Activated CD4-positive, alpha-beta T cell treated with anti-CD3 and anti-CD28 coated beads, Interleukin-2, amount 50 U/mL, for 4 hours (primary cell): ENCODE measurements around the gene DTX2.
"Not testable (repeated sequence)": the region's sequence is repeated elsewhere in the genome, so short reads cannot be mapped to it uniquely, and the experiment has no call there.

ENCODE experiments used
- DNase-seq, 2 experiments: peaks; one replicate each; pipeline ENCODE4 v3.0.0-alpha.2; 2020

The DTX2 gene

DNA sequence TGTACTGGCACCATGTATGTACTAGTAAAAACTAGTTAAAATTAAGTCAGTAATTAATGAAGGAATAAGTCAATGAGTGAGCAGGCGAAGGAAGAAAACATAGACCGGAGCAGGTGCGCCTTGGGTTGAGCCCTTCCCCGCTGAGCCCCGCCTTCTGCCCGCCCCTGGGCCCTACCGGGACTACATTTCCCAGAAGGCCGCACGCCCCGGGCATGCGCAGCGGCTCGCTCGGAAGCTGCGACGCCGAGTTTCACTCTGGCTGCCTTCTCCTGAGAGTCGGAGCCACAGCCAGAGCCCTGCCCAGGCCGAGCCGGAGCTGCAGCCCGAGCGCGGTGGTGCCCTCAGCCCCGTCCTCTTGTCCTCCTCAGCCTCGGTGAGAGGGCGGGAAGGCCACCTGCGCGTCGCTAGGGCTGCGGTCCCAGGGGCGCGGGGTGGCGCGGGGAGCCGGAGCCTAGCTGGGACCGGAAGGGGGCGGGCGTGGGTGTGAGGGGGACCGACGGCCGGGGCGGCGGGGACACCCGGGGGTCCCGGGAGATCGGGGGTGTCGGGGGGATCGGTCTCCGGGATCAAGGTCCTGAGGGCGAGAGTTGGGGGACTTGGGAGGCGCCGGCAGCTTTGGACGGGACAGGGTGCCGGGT, at the start of gene DTX2:
TSS of gene DTX2 (plus strand) at position 246 of the 638 bp plus-strand sequence. CDS start 18,801 bp downstream, outside the sequence.
- DNase-seq = peak; percentile 32 to 35

DNA sequence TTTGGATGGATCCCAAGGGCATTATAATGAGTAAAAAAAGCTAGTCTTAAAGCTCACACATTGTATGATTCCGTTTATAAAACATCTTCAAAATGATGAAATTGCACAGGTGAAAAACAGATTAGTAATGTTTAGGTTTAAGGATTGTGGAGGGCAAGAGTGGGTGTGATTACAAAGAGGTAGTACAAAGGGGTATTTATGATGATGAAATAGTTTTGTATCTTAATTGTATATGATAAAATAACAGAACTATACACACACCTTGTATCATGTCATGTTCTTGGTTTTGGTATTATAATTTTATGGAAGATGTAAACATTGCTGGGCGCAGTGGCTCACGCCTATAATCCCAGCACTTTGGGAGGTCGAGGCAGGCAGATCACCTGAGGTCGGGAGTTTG, 49.3 kb upstream of the DTX2 start:
- DNase-seq = no peak

DNA sequence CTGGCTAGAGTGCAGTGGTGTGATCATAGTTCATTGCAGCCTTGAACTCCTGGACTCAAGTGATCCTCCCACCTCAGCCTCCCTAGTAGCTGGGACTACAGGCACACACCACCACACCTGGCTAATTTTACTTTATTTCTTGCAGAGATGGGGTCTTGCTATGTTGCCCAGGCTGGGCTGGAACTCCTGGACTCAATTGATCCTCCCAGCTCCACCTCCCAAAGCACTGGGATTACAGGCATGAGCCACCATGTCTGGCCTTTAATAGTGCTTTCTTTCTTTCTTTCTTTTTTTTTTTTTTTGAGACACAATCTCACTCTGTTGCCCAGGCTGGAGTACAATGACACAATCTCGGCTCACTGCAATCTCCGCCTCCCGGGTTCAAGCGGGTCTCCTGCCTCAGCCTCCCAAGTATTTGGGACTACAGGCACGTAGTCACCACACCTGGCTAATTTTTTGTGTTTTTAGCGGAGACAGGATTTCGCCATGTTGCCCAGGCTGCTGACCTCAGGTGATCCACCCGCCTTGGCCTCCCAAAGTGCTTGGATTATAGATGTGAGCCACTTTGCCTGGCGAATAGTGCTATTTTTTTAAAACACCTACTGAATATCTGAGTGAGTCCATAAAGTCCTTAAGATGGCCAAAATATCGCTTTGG, 43.7 kb upstream of the DTX2 start:
- not testable (repeated sequence) for DNase-seq

DNA sequence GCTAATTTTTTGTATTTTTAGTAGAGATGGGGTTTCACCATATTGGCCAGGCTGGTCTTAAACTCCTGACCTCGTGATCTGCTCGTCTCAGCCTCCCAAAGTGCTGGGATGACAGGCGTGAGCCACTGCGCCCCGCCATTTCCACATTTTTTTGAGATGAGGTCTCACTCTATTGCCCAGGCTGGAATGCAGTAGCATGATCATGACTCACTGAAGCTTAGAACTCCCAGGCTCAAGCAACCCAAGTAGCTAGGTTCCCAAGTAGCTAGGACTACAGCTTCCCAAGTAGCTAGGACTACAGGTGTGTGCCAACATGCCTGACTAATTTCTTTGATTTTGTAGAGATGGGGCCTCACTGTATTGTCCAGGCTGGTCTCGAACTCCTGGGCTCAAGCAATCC, 40.4 kb upstream of the DTX2 start:
- not testable (repeated sequence) for DNase-seq

DNA sequence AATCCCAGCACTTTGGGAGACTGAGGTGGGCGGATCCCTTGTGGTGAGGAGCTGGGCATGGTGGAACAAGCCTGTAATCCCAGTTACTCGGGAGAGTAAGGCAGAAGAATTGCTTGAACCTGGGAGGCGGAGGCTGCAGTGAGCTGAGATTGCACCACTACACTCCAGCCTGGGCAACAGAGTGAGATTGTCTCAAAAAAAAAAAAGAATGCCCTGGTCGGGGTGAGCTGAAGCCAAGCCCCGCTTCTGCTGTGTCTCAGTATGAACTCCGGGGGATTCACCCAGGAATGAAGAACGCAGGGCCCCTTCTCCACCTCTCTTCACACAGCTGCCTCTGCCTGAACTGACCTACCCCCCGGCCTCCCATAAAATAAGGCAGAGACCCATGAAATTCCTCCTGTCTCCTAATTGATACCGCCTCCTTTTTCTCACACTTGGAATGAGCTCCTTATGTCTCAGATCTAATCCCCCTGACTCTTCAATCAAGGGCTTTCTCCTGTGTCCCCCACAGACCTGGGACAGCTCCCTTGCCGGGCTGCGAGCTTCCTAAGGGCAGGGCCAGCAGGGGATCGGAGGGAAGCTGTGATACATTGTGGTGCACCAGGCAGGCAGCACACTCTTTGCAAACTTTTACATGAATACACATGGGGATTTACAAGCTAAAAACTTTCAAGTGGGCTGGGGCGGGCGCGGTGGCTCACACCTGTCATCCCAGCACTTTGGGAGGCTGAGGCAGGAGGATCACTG, 37.7 kb upstream of the DTX2 start:
- no peak for DNase-seq

DNA sequence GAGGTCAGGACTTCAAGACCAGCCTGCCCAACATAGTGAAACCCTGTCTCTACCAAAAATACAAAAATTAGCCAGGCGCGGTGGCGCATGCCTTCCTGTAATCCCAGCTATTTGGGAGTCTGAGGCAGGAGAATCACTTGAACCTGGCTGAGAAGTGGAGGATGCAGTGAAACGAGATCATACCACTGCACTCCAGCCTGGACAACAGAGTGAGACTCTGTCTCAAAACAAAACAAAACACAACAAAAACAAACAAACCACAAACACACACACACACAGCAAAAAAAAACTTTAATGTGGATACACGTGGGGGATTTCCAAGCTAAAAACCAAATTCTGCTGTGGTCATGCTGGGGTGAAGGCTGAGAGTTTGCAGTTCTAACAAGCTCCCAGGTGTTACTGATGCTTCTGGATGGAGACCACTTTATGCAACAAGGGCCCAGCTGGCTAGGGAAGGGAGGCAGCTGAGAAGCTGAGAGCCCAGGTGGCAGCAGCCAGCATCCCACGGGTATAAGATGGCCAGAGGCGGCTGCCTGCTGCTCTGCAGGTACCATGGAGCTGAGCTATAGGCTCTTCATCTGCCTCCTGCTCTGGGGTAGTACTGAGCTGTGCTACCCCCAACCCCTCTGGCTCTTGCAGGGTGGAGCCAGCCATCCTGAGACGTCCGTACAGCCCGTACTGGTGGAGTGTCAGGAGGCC, 36.9 kb upstream of the DTX2 start, which contains the start of gene ZP3:
TSS of gene ZP3 (plus strand) at position 538 of the 699 bp plus-strand sequence. CDS start at position 553, 15 bp downstream.
- DNase-seq = no peak

DNA sequence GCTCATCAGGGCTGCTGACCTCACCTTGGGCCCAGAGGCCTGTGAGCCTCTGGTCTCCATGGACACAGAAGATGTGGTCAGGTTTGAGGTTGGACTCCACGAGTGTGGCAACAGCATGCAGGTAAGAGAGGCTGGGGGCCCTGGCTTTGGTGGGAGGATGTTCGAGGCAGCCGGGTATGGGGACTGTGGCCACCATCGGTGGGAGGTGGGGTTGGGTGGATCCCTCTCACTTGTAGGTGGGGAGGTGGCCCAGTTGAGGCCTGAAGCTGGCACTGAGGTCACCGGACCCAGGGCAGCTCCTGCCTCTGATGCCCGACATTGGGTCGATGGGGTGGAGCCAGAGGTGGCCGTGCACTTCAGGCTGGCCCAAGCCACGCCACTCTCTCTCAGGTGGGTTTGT, 36.4 kb upstream of the DTX2 start:
- no peak for DNase-seq

DNA sequence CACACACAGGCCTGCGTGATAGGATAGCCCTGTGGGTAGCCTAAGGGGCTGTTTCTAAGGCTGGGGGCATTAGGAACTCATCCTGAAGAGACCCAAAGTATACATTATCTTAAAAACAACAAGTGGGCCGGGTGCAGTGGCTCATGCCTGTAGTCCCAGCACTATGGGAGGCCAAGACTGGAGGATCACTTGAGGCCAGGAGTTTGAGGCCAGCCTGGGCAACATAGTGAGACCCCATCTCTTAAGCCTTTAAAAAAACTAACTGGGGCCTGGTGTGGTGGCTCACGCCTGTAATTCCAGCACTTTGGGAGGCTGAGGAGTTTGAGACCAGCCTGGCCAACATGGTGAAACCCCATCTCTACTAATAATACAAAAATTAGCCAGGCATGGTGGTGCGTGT, 36.0 kb upstream of the DTX2 start:
- not testable (repeated sequence) for DNase-seq

DNA sequence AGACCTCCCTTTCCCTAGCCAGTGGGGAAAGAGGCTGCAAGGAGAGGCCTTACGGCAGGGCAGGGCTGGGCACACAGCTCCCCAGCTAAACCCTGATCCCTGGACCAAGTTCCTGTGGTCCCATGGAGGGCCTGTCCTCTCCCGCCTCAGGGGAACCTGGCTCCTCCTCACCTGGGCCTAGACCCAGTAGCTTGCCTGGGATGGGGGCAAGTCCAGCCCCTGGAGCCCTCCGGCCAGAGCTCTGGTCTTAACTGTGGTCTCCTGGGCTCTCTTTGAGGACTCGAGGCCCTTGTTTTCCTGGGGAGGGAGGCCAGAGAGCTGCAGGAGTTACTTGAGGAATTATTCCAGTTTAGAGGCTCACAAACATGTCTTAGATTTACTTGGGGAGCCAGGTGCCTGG, 35.3 kb upstream of the DTX2 start:
- no peak for DNase-seq

DNA sequence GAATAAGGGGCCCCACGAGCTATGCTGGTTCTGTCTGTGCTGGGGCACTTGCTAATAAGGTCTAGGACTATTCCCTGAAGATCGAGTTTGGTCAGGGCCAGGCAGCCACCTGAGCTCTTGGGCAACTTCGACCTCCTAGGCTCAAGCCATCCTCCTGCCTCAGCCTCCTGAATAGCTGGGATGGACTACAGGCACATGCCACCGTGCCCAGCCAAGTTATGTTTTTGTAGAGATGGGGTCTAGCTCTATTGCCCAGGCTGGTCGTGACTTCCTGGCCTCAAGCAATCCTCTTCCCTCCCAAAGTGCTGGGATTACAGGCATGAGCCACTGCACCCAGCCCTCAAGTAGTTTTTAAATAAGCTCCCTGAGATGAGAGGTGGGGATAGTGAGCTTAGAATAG, 33.9 kb upstream of the DTX2 start:
- no peak for DNase-seq

DNA sequence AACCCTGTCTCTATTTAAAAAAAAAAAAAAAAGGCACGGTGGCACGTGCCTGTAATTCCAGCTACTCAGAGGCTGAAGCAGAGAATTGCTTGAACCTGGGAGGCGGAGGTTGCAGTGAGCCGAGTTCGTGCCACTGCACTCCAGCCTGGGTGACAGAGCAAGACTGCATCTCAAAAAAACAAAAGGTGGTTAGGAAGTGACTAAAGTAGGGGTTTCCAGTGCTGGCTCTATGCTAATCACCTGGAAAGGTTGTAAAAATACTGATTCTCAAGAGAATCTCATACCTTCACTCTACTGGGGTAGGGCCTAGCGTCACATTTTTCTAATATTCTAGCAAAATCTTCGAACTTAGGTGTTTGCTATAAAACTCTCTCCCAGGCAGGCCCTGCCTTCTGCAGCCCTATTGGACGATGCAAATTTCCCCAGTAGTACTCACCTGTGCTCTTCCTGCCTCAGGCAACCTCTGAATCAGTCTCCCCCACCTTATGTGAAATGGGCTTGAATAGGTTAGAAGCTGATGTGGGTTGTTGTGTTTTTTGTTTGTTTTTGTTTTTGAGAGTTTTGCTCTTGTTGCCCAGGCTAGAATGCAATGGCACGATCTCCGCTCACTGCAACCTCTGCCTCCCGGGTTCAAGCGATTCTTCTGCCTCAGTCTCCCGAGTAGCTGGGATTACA, 33.2 kb upstream of the DTX2 start:
- DNase-seq = no peak

DNA sequence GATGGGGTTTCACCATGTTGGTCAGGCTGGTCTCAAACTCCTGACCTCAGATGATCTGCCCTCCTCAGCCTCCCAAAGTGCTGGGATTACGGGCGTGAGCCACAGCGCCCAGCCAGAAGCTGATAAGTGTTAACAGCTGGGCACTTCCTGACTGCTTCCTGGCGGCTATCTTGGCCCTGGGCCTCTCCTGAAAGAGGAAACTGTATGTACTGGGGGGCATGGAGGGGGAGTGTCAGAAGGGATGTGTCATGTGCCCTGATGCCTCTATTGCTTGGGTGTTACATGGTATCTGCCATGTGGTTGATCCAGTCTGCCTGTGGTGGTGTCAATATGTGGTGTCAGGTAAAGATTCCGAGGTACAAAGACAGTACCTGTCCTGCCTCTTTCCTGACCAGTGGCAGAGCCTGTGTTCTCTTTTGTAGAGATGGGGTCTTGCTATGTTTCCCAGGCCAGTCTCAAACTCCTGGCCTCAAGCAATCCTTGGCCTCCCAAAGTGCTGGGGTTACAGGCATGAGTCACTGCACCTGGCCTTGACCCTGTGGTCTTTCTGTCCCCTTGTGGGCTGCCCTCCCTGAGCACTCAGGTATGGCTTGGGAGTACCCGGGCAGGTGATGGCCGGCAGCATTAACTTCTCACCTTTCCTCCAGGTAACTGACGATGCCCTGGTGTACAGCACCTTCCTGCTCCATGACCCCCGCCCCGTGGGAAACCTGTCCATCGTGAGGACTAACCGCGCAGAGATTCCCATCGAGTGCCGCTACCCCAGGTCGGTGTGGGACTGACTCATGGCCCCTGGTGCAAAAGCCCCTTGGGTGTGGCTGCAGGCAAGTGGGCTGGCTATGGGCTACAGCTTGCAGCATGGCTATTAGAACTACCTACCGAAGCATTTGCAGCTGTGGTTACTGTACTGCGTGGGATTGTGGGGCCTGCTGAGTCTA, 32.4 kb upstream of the DTX2 start:
- no peak for DNase-seq

DNA sequence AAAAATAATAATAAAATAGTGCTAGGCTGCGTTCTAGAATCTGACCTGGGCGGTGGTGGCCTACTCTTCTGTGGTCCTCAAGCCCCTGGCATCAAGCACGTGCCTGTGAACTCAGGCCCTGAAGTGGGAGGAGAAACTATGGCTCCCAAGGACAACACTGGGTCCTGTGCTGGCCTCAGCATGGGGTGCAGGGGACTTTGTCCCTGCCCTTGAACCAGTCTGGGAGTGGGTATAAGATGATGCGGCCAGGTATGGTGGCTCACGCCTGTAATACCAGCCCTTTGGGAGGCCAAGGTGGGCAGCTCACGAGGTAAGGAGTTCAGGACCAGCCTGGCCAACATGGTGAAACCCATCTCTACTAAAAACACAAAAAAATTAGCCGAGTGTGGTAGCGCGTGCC, 31.3 kb upstream of the DTX2 start:
- no peak for DNase-seq

DNA sequence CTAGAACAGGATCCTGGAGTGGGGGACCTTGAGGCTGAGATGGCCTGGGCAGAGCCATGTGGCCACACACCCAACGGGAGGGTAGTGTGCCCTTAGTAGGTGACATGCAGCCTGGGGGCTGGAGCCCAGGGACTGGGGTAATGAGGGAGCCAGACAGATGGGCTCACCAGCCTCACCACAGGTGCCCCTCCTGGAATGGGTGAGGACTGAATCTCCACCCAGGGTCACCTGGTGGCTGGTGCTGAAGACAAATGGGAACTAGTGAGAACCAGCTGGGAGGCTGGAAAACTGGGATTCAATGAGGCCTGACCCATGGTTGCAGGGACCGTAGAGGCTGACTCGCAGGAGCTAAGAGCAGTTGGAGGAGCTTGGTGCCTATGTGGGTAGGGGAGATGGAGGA, 30.7 kb upstream of the DTX2 start:
- DNase-seq = no peak

DNA sequence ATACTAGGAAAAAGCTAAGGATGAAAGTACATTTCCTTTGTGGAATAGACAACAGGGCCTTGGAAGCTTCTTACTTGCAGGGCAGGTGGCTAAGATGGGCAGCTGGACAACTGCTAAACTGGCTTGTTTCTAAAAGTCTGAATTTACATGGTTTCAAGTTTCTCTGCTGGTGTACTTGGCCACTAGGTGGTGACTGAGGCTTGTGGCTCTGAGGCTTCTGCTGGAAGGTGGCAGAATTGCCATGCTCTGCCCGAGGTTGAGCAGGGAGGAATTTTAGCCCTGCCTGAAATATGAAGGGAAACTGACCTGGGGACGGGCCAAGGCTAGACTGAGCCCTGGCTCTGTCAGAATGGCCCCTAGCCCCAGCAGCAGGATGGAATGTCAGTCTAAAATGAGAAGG, 23.6 kb upstream of the DTX2 start:
- peak; percentile 43 to 53 for DNase-seq

DNA sequence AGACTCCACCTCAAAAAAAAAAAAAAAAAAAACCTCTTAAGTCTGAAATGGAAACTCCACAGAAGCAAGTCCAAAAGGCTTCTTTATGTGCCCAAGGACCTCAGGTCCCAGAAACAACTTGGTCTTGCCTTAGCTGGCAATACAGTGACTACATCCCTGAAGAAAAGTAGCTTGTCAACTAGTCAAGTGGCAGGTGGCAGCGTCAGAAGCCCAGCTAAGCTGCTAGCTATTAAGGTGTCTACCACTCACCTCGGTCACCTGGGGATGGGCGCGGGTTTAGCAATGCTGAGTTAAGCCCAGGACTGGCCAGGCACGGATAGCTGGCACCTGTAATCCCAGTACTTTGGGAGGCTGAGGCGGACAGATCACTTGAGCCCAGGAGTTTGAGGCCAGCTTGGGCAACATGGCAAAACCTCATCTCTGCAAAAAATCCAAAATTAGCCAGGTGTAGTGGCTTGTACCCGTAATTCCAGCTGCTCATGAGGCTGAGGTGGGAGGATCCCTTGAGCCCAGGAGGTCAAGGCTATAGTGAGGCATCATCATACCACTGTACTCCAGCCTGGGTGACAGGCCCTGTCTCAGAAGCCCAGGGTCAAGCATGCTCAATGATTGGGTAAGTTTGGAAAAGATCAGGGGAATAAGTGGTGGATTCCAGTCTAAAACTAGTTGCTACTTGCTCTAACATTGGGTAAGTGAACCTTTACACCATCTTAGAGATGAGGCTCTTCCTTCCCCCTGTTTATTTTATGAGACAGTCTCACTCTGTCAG, 22.2 kb upstream of the DTX2 start:
- not testable (repeated sequence) for DNase-seq

DNA sequence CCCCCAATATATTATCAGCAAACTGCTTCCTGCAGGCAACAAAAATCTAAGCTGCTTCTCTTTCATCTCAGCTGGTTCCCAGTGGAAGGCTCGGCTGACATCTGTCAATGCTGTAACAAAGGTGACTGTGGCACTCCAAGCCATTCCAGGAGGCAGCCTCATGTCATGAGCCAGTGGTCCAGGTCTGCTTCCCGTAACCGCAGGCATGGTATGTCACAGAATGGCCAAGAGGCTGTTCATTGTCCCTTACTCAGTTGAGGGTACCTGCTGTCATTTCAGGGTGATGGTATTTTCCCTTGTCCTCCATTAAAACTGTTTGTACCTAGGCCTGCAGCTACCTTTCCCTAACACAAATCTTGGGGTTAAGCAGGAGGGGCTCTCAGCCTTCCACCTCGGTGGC, 21.1 kb upstream of the DTX2 start:
- not testable (repeated sequence) for DNase-seq

DNA sequence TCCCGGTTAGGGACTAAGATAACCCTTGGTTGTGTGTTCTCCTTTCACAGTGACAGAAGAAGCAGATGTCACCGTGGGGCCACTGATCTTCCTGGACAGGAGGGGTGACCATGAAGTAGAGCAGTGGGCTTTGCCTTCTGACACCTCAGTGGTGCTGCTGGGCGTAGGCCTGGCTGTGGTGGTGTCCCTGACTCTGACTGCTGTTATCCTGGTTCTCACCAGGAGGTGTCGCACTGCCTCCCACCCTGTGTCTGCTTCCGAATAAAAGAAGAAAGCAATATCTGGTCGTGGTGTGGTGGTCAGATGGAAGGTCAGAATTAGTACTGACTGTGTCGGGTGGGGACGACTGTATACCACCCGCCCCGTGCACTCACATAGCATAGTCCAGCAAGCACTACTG, 19.7 kb upstream of the DTX2 start:
- not testable (repeated sequence) for DNase-seq

DNA sequence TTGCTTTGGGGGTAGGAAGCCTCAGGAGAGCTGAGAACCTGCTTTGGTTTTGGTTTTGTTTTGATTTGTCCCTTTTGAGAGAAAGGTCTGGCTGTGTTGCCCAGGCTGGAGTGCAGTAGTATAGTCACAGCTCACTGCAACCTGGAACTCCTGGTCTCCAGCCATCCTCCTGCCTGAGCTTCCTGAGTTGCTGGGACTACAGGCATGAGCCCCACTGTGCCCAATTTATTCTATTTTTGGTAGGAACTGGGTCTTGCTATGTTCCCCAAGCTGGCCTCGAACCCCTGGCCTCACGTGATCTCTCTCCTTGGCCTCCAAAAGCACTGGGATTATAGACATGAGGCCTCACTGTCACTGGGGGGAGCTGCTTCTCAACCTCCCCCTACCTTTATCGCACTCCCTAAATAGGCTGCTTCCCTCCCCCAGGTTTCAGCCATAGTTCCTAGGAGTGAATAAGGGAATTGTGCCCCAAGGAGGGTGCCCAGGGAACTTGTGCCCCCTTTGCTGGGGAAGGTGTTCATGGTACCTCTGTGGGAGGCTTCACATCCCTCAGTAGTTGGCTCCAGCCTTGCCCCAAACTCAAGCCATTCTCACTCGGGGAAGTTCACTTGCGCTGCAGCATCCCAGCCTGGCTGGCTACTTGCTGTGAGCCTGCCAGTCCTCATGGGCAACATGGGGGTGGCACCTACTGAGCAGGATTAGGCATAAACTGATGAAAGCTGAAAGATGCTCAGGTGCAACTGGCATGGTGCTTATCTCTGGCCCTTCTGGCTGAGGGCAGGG, 18.7 kb upstream of the DTX2 start:
- DNase-seq = not testable (repeated sequence)

DNA sequence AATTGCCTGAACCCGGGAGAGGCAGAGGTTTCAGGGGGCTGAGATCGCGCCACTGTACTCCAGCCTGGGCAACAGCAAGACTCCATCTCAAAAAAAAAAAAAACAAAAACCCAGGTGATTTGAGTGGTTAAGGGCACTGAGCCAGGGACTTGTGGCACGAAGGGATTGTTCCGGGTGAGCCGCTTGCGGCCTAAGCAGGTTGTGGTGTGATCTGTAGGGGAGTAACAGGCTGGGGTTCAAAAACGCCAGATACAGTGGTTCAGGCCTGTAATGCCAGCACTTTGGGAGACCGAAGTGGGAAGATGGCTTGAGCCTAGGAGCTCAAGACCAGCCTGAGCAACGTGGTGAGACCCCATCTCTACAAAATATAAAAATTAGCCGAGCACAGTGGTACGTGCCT, 17.7 kb upstream of the DTX2 start:
- not testable (repeated sequence) for DNase-seq
